BE2C (cell line): ENCODE data around the gene CCKAR.

Experiments
- DNase-seq: peaks from one replicate; pipeline ENCODE4 v3.0.0-alpha.2; 2020
- H3K27me3 ChIP-seq: fragments of 250-450 bp; sonication (Bioruptor Pico); 2 replicates; pipeline ENCODE4 v1.5.1; 2020; ENCODE audit warnings: mild to moderate bottlenecking
- H3K36me3 ChIP-seq: fragments of 250-450 bp; sonication (Bioruptor Pico); 2 replicates; pipeline ENCODE4 v1.5.1; 2020; ENCODE audit warnings: mild to moderate bottlenecking
- H3K4me1 ChIP-seq: fragments of 250-450 bp; sonication (Bioruptor Pico); 2 replicates; pipeline ENCODE4 v1.5.1; 2020
- H3K4me3 ChIP-seq: 2 replicates; pipeline ENCODE4 v1.5.1; 2011; ENCODE audit warnings: low read depth, low read length
- H3K9me3 ChIP-seq: fragments of 250-450 bp; sonication (Bioruptor Pico); 2 replicates; pipeline ENCODE4 v1.5.1; 2020
- CTCF ChIP-seq: IDR thresholded peaks from 2 replicates; pipeline ENCODE4 v1.5.1; 2012; ENCODE audit warnings: mild to moderate bottlenecking, low read depth, low read length

Gene CCKAR

DNA sequence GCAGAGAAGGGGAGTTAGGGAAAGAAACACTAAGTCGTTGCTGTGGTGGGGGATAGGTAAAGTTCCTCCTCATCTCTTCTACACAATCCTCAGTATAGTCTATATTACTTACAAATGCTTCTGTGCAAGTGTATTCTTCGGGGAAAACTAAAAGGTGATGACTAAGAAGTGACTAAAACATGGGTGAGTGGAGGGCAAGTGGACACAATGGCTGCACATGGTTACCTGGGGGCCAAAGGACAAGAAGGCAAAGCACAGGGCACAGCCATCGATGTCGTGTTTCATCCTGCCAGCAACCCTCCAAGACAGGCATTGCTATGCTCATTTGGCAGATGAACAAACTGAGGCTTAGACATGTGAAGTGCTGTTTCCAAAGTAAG, 35.5 kb upstream of the CCKAR start:
- Histone ChIP-seq H3K4me1 (no peaks in the 10 kb centered on the region; the same call in none of the 2 replicates), H3K9me3 (no peaks in the 10 kb centered on the region), H3K4me3 (no peak overlapping the region), H3K36me3 (no peaks in the 10 kb centered on the region), H3K27me3 (no peaks in the 10 kb centered on the region)
- no peak for TF ChIP-seq CTCF
- DNase-seq: no peak

GRCh38 chr4:26525136-26525770, 35.0 kb upstream of the CCKAR start:
- H3K36me3 ChIP-seq: no peaks in the 10 kb centered on the region
- no peaks in the 10 kb centered on the region for H3K9me3 ChIP-seq
- H3K4me1 ChIP-seq: no peaks in the 10 kb centered on the region; the same call in none of the 2 replicates
- no peak for TF ChIP-seq CTCF
- no peak overlapping the region for H3K4me3 ChIP-seq
- DNase-seq: no peak
- no peaks in the 10 kb centered on the region for H3K27me3 ChIP-seq

GRCh38 chr4:26524011-26524410, 33.7 kb upstream of the CCKAR start:
- Histone ChIP-seq H3K4me1 (no peaks in the 10 kb centered on the region; the same call in none of the 2 replicates), H3K27me3 (no peaks in the 10 kb centered on the region; the same call in 1 of the 2 replicates), H3K4me3 (no peak overlapping the region), H3K36me3 (no peaks in the 10 kb centered on the region), H3K9me3 (no peaks in the 10 kb centered on the region)
- no peak for TF ChIP-seq CTCF
- DNase-seq: no peak

DNA sequence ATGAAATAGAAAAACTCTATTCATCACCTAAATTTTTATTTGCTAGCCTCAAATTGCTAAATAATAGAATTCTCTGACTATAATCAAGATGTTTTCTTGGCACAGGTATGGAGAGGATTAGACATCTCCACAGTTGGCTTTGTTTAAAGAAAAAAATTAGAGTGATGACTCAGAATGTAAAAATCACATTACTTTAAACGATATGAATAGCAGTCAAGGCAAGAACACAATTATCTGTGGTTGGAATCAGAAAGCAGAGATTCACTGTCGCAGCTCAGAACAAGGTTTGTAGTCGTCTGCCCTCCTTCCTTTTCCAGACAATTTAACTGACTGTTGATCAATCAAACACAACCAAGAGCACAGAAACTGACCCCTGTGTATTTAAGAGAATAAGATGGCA, 32.2 kb upstream of the CCKAR start:
- DNase-seq: no peak
- Histone ChIP-seq H3K4me3 (no peak overlapping the region), H3K27me3 (no peaks in the 10 kb centered on the region; the same call in 1 of the 2 replicates), H3K9me3 (no peaks in the 10 kb centered on the region), H3K36me3 (no peaks in the 10 kb centered on the region), H3K4me1 (no peaks in the 10 kb centered on the region; the same call in none of the 2 replicates)
- no peak for TF ChIP-seq CTCF

GRCh38 chr4:26520728-26521450, 30.6 kb upstream of the CCKAR start:
- no peaks in the 10 kb centered on the region for H3K9me3 ChIP-seq
- H3K4me3 ChIP-seq: no peak overlapping the region
- no peak for TF ChIP-seq CTCF
- no peaks in the 10 kb centered on the region for H3K36me3 ChIP-seq
- peak; percentile 35 for DNase-seq
- no peaks in the 10 kb centered on the region; the same call in 1 of the 2 replicates for H3K27me3 ChIP-seq
- H3K4me1 ChIP-seq: no peaks in the 10 kb centered on the region; the same call in none of the 2 replicates

- no peaks in the 10 kb centered on the region for H3K36me3 ChIP-seq
- TF ChIP-seq CTCF: no peak
- DNase-seq: no peak
- no peak overlapping the region for H3K4me3 ChIP-seq
- H3K27me3 ChIP-seq: no peaks in the 10 kb centered on the region; the same call in 1 of the 2 replicates
- no peaks in the 10 kb centered on the region for H3K9me3 ChIP-seq
- H3K4me1 ChIP-seq: no peaks in the 10 kb centered on the region; the same call in 1 of the 2 replicates
Observed at GRCh38 chr4:26515936-26516335, 25.7 kb upstream of the CCKAR start.
